Lower leg skin (tissue), 3 donors: Measurements from ENCODE around the gene CCDC34.

Source experiments
- POLR2A ChIP-seq, 2 donors: fragments of 450-650 bp; IDR thresholded peaks; one replicate each; pipeline ENCODE4 v1.6.1; 2016 to 2017; ENCODE audit warnings: antibody characterized with exemption in 2 of 2, mild to moderate bottlenecking in 1 of 2, moderate library complexity in 1 of 2
- TF ChIP-seq, protein P1 (sequence below), 3 donors: fragments of 450-650 bp; IDR thresholded peaks; one replicate each; pipeline ENCODE4 v1.5.1; 2016; ENCODE audit warnings: antibody characterized with exemption in 3 of 3, mild to moderate bottlenecking in 3 of 3, moderate library complexity in 2 of 3

DNA sequence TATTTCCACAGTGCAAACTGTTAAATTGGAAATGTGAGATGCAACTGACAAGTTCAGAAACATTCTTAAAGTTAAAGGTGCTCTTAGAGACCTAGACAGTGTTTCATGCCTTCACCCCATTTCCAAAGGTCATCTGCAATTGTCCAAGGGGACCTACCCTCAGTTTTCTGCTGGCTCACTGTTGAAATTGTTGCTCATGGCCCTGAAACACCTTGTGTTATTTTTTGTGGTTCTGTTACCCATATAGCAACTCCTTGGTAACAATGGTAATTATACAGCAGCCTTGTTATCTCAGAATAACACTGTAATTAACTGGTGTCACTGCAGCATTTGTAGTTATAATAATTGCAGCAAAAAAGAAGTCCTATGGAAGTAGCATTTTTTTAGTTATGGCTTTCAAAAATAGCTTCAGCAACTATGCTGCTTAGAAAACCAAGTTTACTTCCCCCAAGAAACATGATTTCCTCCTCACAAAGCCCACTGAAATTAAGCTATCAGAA lies 49.2 kb upstream of the CCDC34 start:
- TF ChIP-seq, protein P1, sequence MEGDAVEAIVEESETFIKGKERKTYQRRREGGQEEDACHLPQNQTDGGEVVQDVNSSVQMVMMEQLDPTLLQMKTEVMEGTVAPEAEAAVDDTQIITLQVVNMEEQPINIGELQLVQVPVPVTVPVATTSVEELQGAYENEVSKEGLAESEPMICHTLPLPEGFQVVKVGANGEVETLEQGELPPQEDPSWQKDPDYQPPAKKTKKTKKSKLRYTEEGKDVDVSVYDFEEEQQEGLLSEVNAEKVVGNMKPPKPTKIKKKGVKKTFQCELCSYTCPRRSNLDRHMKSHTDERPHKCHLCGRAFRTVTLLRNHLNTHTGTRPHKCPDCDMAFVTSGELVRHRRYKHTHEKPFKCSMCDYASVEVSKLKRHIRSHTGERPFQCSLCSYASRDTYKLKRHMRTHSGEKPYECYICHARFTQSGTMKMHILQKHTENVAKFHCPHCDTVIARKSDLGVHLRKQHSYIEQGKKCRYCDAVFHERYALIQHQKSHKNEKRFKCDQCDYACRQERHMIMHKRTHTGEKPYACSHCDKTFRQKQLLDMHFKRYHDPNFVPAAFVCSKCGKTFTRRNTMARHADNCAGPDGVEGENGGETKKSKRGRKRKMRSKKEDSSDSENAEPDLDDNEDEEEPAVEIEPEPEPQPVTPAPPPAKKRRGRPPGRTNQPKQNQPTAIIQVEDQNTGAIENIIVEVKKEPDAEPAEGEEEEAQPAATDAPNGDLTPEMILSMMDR (IDR thresholded peaks at IDR 0.05), result no peak
- no peak for TF ChIP-seq POLR2A (IDR thresholded peaks at IDR 0.05)
